SKM-1 (cell line): ENCODE data around the gene PAPPA.

Source experiments
- DNase-seq: peaks from one replicate; lab custom pipeline; 2025; ENCODE audit not compliant: unreplicated experiment; lab: John Stamatoyannopoulos, UW

Gene PAPPA

DNA sequence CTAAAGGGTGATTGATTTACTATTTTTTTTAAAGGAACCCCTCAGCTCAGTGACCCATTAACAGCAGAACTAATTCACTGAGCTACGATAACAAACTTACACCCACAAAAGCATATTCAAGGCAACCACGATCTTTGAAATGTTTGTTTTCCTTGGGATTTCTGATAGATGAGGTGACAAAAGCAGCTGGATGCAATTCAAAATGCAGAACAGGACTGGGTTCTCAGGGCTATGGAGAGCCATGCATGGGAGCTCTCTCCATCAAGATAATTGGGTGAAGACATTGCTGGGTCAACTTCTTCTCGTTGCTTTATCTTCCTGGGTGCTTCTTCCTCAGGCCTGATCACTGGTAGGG lies 60.1 kb downstream of the PAPPA start:
- DNase-seq, result no peak

DNA sequence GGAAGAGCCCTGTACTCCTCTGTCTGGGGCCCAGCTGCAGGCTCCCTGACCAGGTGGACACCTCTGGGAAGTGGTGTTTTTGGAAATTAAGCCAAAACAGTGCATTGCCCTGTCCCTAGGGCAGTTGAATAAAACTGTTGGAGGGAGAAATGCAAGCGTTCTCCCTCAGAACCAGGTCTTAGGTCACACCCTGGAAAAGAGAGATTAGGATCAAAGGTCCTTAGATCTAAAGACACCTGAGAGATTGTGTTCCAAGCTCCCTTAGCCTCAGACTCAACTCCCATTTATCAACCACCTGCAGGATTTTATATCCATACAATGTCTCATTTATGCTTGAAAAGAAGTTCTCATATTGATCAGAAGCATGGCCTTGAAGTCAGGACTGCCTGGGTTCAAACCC lies 64.8 kb downstream of the PAPPA start:
- DNase-seq, result no peak

DNA sequence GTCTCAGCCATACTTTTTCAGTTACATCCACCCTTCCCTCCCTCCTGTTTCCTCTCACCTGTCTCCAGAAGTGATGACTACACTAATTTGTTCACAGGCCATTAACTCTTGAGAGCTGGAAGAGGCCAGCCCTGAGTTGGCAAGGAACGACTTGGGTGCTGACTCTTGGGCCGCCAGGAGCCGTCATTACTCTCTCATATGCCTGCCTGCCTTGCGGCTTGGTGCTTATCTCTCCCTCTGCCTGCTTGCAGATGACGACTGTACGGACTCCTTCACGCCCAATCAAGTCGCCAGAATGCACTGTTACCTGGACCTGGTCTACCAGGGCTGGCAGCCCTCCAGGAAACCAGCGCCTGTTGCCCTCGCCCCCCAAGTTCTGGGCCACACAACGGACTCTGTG lies 66.1 kb downstream of the PAPPA start:
- no peak for DNase-seq

GRCh38 chr9:116223926-116224325 lies 70.3 kb downstream of the PAPPA start:
- no peak for DNase-seq

GRCh38 chr9:116230051-116230632 lies 76.6 kb downstream of the PAPPA start:
- no peak for DNase-seq

DNA sequence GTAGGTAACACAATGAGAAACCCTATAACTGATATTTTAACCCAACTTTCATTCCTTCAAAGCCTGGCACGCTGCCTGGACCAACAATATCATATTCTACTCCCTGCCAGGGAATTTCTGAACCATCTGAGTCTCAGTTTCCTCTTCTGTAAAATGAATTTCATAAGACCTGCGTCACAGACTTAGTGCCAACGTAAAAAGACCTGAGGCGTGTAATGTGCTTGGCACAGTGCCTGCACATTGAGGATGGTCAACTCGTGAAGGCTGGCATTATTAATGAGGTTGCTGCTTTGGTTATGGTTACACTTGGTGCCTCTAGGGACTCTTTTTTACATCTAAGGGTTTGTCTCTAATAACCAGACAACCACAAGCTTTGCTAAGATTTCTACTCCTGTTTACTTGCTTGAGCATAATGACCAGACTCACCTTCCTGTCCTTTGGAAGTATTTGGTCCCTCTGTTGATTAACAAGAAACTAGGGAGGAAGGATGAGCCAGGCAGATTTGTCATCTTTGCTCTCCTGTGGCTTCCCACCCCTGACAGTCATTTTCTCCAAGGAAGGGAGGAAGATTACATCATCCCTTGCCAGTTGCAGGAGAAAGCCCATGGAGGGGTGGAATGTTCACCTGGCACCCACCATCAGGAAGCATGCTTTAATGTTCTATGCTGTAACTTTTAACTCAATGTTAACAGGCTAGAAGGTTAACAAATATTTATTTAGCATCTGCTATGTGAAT lies 79.0 kb downstream of the PAPPA start:
- DNase-seq, result no peak

DNA sequence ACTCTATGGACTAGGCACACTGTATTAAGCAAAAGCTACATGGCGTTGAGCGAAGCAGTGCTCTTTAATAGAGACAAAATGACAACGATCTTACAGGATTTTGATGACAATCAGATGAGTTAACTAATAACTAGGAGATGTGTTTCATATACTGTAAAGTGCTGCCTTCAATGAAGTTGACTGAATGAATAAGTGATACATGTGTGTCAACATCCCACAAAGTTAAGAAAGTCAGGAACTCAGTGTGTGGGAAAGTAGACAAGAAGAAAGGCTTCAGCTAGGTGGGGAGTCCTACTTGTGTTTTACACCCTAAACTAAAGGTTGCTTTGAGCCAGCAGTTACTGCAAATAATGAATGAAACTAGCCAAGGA lies 79.6 kb downstream of the PAPPA start:
- DNase-seq, result no peak

GRCh38 chr9:116234081-116234480 lies 80.5 kb downstream of the PAPPA start:
- no peak for DNase-seq

DNA sequence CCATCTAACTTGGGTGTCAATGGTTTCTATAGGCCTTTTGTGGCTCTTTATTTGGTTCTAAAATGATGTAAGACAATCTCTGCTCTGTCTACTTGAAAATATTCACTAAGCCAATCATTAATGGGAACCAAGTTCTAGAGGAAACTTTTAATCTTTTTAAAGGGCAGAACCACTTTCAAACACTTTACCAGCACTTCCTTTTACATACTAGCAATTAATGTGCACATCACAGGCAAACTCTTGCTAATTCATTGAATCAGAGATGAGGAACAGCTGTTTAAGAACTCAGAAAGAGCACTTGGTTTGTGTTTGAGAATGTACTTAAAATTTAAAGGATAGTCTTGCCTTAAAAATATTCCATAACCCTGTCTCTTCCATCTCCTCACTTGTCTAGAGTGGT lies 83.4 kb downstream of the PAPPA start:
- DNase-seq, result no peak

DNA sequence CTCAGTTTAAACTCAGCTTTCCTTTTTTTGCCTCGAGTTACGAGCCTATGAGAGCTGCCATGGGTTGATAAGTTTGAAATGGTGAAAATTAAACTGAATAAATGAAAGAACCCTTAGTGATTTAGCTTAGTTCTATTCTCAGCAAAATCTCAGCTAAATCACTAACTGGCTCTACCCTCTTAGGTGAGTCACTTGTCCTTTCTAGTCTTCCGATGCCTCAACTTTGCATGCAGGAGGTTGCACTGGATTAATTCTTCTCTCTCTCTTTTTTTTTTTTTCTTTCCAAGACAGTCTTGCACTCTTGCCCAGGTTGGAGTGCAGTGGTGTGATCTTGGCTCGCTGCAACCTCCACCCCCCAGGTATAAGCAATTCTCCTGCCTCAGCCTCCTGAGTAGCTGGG lies 83.9 kb downstream of the PAPPA start:
- DNase-seq, result no peak

- no peak for DNase-seq
These were observed 84.6 kb downstream of the PAPPA start for GRCh38 chr9:116238225-116238624.

DNA sequence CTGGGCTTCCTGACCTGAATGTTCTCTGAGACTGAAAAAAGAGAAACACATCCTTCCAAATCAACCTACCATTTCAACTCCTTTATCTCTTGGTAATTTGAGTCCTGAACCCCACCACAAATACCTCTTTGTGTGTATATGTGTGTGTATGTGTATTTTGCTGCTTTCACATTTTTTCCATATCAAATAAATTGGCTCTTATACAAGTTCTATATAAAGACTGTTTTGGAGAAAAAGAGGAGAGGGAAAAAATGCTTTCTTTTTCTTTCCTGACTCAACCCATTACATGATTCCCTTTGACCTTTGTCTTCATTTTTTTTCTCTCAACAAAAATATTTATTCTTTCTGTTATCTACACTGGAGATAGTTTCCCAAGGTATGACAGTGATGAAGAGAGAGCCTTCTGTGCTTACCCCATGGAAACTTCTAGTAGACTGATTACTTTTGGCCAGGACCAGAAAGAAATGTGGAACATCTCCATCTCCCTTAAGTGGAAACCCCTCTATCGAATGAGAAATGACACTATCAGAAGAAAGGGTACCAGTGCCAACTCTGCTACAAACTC lies 85.3 kb downstream of the PAPPA start:
- no peak for DNase-seq

GRCh38 chr9:116243708-116244107 lies 90.1 kb downstream of the PAPPA start:
- DNase-seq, result no peak

- DNase-seq, result no peak
These were observed 93.7 kb downstream of the PAPPA start for GRCh38 chr9:116247284-116247683.

DNA sequence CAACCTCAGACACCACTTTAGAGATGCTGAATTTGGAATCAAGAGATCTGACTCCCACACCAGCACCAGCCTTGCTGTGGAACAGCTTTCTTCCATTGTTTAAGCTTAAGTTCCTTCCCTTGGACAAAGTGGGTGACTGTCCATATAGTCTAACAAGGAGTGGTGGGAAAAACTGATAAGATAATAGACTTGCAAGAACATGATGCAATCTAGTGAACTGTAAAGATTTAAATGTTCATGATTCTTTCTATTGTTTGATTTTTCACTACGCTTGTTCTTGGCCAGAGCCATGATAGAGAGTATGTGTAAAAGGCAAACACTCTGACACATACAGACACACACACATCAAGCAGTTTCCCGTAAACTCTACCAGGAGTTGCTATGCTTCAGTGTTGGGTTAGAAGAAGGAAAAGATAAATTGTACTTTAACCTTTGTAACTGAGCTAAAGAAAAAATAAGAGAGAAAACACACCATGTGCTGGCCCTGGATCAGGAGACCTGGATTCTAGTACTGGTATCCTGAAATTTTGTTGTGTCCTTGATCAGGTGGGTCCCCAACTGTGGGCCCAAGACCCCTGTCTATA lies 94.3 kb downstream of the PAPPA start:
- no peak for DNase-seq

DNA sequence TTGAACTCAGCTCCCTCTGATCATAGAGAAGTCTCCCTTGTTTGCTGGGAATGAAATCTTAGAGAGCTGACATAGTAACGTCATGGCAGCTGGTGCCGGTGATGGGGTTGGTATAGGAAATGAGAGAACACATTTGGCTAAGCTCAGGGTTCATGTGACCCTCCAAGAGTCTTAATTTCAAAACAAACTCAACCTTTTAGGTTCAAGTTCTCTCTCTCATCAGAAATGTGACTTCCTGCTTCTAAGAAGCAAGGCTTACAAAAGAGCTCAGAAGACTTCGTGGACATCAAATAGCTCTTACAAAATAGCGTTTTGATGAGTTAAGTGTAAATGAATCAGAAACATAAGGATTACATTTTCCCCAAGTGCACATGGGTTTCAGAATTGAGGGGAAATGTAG lies 97.3 kb downstream of the PAPPA start:
- no peak for DNase-seq

DNA sequence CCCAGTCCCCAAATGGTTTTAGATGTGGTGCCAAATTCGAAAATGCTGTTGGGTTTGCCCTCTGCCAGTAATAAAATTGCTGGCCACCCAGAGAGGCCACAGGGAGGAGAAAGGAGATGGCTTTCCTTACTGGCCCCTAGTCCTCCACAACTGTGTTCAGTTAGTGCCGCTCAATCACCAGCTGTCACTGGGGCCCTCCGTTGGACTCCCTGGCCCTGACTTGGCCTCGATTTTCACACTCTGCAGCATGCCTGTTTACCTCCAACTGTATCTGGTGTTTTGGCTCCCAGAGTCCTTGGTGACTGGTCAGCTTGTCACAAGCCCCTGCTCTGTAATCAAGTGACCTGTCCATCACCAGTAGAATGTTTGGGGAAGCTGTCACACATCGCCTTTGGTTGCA lies 97.8 kb downstream of the PAPPA start:
- no peak for DNase-seq

DNA sequence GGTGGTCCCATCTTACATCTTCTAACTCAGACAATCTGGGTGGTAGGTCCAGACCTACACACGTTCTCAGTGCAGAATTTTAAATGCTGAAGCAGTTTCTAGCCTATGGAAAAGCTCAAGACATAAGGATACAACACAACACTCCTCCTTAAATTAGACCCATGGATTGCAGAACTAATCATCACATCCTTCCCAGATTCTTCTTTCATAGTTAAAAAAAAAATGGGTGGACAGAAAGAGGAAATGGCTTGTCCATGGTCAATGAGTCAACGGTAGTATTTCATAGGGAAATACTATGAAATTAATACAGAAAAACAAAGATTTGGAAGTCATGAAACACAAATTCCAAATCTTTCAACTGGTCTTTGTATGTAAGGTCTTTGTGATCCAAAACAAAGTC lies 106.9 kb downstream of the PAPPA start:
- DNase-seq, result no peak

DNA sequence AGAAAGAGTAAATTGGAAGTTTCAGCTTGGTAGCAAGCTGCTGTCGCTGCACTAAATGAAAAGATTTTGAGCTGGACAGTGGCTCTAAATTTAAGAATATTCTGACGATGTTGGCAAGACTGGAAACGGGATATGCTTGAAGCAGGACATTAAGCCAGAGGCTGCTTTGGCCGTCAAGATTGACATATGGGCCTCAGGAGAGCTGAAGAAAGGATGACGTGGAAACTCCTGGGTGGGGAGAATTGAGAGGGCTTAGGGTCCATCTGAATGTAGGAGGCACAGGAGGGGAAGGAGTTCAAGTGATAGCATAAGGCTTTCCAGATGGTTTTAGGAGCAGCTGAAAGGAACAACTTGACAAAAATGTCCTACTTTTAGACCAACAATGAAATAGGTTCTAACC lies 108.9 kb downstream of the PAPPA start:
- no peak for DNase-seq

- DNase-seq, result no peak
These were observed 110.8 kb downstream of the PAPPA start for GRCh38 chr9:116264361-116264760.

GRCh38 chr9:116267021-116267420 lies 113.4 kb downstream of the PAPPA start:
- no peak for DNase-seq

GRCh38 chr9:116269250-116269649 lies 115.7 kb downstream of the PAPPA start:
- no peak for DNase-seq

DNA sequence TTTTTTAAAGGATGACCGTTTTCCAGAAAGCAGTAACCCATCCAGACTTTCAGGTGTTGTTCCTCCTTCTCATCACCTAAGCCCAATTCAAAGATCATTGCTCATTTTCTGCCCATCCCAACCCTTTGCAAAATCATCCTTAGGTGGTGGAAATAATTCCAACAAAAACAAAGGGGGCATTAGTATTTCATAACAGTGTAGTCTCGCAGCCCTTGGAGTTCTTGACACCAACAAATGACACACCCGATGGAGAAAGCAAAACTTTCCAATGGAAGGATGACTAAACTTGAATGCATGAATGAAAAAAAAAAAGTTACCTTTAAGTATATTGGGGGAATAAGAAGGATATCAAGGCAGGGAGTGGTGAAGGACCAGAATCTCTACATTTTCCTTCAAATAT lies 117.0 kb downstream of the PAPPA start:
- no peak for DNase-seq
